Endothelial cell of umbilical vein (primary cell): ENCODE results near the gene ITPRIP. TPM values are rescaled to one million over a fixed set of nuclear protein-coding genes. Genes with fewer than 3 reads are reported as not detected.

Source experiments
- BruUV-seq: library from RNA; stranded (reverse); fragments of 400-500 nt; replicated peaks from 2 replicates; lab custom pipeline; 2021; lab: Mats Ljungman, UMichigan
- CTCF ChIA-PET: fragments of 300-600, 350-600 bp; sonication (Branson Sonifier 250); formaldehyde crosslinking; loops from one replicate; lab custom pipeline; 2021; ENCODE audit warnings: antibody characterized with exemption, inconsistent platforms; lab: Charles Lee
- POLR2A ChIA-PET: fragments of 300-600, 350-600 bp; sonication (Branson Sonifier 250); formaldehyde crosslinking; loops from one replicate; lab custom pipeline; 2021; ENCODE audit warnings: antibody characterized with exemption, inconsistent platforms; lab: Charles Lee
- DNase-seq: peaks from one replicate; pipeline ENCODE4 v3.0.0-alpha.2; 2011; ENCODE audit warnings: low read depth, low spot score
- FAIRE-seq: peaks from 2 replicates; lab custom pipeline; 2011; peaks lifted over from hg19 to GRCh38; lab: Jason Lieb, UNC
- H2AFZ ChIP-seq: 2 replicates; pipeline ENCODE4 v1.6.0; 2012; ENCODE audit warnings: low read depth, low read length, control low read depth, inconsistent platforms
- H3K27ac ChIP-seq: 2 replicates; pipeline ENCODE4 v1.5.1; 2011; ENCODE audit warnings: low read depth, mild to moderate bottlenecking, control low read depth, low read length, moderate library complexity; ENCODE audit not compliant: insufficient read depth
- H3K27me3 ChIP-seq, 2 experiments: 2 replicates each; pipeline versions ENCODE4 v1.6.0 to v1.6.1; 2011; ENCODE audit warnings: low read length in 2 of 2, mixed read lengths in 1 of 2; ENCODE audit not compliant: control insufficient read depth in 2 of 2, insufficient read depth in 2 of 2
- H3K36me3 ChIP-seq, 2 experiments: 2 replicates in 1 of 2; 3 replicates in 1 of 2; pipeline ENCODE4 v1.5.1; 2011; ENCODE audit warnings: low read length in 2 of 2, mild to moderate bottlenecking in 1 of 2, moderate library complexity in 1 of 2; ENCODE audit not compliant: control insufficient read depth in 2 of 2, insufficient read depth in 2 of 2; ENCODE audit errors: extremely low read depth in 1 of 2
- H3K4me1 ChIP-seq: 3 replicates; pipeline ENCODE4 v1.5.1; 2011; ENCODE audit warnings: mild to moderate bottlenecking, low read length; ENCODE audit not compliant: control insufficient read depth, insufficient read depth; ENCODE audit errors: extremely low read depth
- H3K4me2 ChIP-seq: 2 replicates; pipeline ENCODE4 v1.6.1; 2011; ENCODE audit warnings: low read length, control low read depth, mixed read lengths; ENCODE audit not compliant: insufficient read depth
- H3K4me3 ChIP-seq, 3 experiments: fragments of 200-600 bp in 1 of 3; sonication (generic), shearing (Covaris generic) in 1 of 3; replicated peaks in 1 of 3; 2 replicates each; pipeline ENCODE4 v1.5.1; 2011 to 2016; ENCODE audit warnings: control low read depth in 3 of 3, low read length in 3 of 3, mild to moderate bottlenecking in 2 of 3, inconsistent platforms in 1 of 3, low read depth in 1 of 3, moderate library complexity in 1 of 3; ENCODE audit not compliant: insufficient read depth in 1 of 3
- H3K79me2 ChIP-seq: 2 replicates; pipeline ENCODE4 v1.6.0; 2012; ENCODE audit warnings: low read length, inconsistent platforms; ENCODE audit not compliant: control insufficient read depth, insufficient read depth
- H3K9ac ChIP-seq: replicated peaks from 2 replicates; pipeline ENCODE3; 2011; ENCODE audit warnings: low read length, control low read depth; ENCODE audit not compliant: insufficient read depth; ENCODE audit errors: extremely low read depth
- H3K9me1 ChIP-seq: replicated peaks from 3 replicates; pipeline ENCODE4 v1.6.0; 2011; ENCODE audit warnings: mild to moderate bottlenecking, low read length; ENCODE audit not compliant: control insufficient read depth, insufficient read depth; ENCODE audit errors: extremely low read depth
- H3K9me3 ChIP-seq: replicated peaks from 2 replicates; pipeline ENCODE4 v1.5.1; 2012; ENCODE audit warnings: low read length, inconsistent platforms; ENCODE audit not compliant: control insufficient read depth, insufficient read depth
- H4K20me1 ChIP-seq: replicated peaks from 2 replicates; pipeline ENCODE3; 2011; ENCODE audit warnings: mild to moderate bottlenecking, low read length; ENCODE audit not compliant: control insufficient read depth, insufficient read depth; ENCODE audit errors: extremely low read depth
- CTCF ChIP-seq, 2 donors: IDR thresholded peaks; 1 replicate in 1 of 2; 2 replicates in 1 of 2; pipeline ENCODE4 v1.5.1; 2011; ENCODE audit warnings: low read length in 2 of 2, mild to moderate bottlenecking in 2 of 2, moderate library complexity in 2 of 2, control low read depth in 1 of 2, inconsistent platforms in 1 of 2, low read depth in 1 of 2; ENCODE audit not compliant: insufficient read depth in 1 of 2; ENCODE audit errors: extremely low read depth in 1 of 2
- EZH2 ChIP-seq: IDR thresholded peaks from 2 replicates; pipeline ENCODE4 v1.6.1; 2012; ENCODE audit warnings: borderline replicate concordance, low read depth, mild to moderate bottlenecking, moderate library complexity, low read length, inconsistent platforms; ENCODE audit not compliant: severe bottlenecking
- FOS ChIP-seq: IDR thresholded peaks from 2 replicates; pipeline ENCODE4 v1.6.1; 2011; ENCODE audit warnings: mild to moderate bottlenecking, low read length, moderate library complexity, borderline replicate concordance; ENCODE audit not compliant: insufficient read depth
- GATA2 ChIP-seq: IDR thresholded peaks from 2 replicates; pipeline ENCODE4 v1.7.0; 2011; ENCODE audit warnings: low read depth, mild to moderate bottlenecking, moderate library complexity, mixed read lengths, low read length; ENCODE audit not compliant: insufficient read length, insufficient read depth
- JUN ChIP-seq: IDR thresholded peaks from 2 replicates; pipeline ENCODE4 v1.6.1; 2011; ENCODE audit warnings: borderline replicate concordance, low read depth; ENCODE audit not compliant: insufficient read length, insufficient read depth
- MAX ChIP-seq: IDR thresholded peaks from 2 replicates; pipeline ENCODE4 v1.6.1; 2011; ENCODE audit not compliant: insufficient read depth, insufficient read length
- MYC ChIP-seq: IDR thresholded peaks from one replicate; pipeline ENCODE4 v1.6.1; 2011; ENCODE audit warnings: mild to moderate bottlenecking, low read depth, low read length
- POLR2A ChIP-seq: IDR thresholded peaks from 2 replicates; pipeline ENCODE4 v1.6.1; 2012; ENCODE audit warnings: low read depth, mild to moderate bottlenecking, control low read depth, low read length
- POLR2AphosphoS5 ChIP-seq: IDR thresholded peaks from 2 replicates; pipeline ENCODE4 v1.6.1; 2012; ENCODE audit warnings: low read depth, mild to moderate bottlenecking, control low read depth, low read length, moderate library complexity; ENCODE audit not compliant: insufficient read depth
- dilution Hi-C: fragments of 300-500 bp; cut with MboI; formaldehyde crosslinking; loops from one replicate; pipeline ENCODE4 v1.15.0; 2019; ENCODE audit warnings: low sequenced_read_pairs; ENCODE audit not compliant: extremely low pct_ligation_motif_present
- intact Hi-C: fragments of 100-400 bp; cut with micrococcal nuclease; formaldehyde crosslinking; loops from one replicate; pipeline ENCODE4 v1.10.0; 2022
- polyA plus RNA-seq, 4 experiments: library from polyadenylated mRNA; depleted of rRNA in 3 of 4; stranded (reverse) in 3 of 4; unstranded in 1 of 4; fragments of >200 nt; gene quantifications; 2 replicates each; pipeline versions ENCODE4 v1.2.1 to v1.2.3, GENCODE V29; 2011 to 2012; ENCODE audit warnings: missing spikeins in 1 of 4
- total RNA-seq: library from RNA; stranded (reverse); gene quantifications from 2 replicates; pipeline ENCODE4 v1.2.3, GENCODE V29; 2021

The ITPRIP gene
- total and polyA plus RNA-seq, 2 donors (not counting 3 experiments of a cell fraction or from before 2014, with no cell fraction given) = 31.4 to 33.2 TPM

GRCh38 chr10:104303594-104304355, 34.5 kb downstream of the ITPRIP start:
- ChIA-PET CTCF (interaction anchor here (1.4 to 5.8 kb wide), 4 partner anchors 10 to 50 kb away, joined by 4 to 107 read pairs (median 56); partner anchors contain the start of gene CFAP58), POLR2A (interaction anchor here (1.0 kb wide), 1 partner anchor 35 kb away, joined by 3 read pairs; the partner anchor contains the start of gene ITPRIP)
- Histone ChIP-seq H2AFZ (no peak overlapping the region), H3K79me2 (no peaks in the 10 kb centered on the region), H3K4me1 (peaks cover 30% of the 10 kb centered on the region), H3K4me3 (no peak overlapping the region), H3K9ac (no peak overlapping the region), H3K36me3 (no peaks in the 10 kb centered on the region), H3K4me2 (no peak overlapping the region), H3K27ac (no peak overlapping the region), H3K27me3 (no peaks in the 10 kb centered on the region), H4K20me1 (no peaks in the 10 kb centered on the region), H3K9me3 (no peaks in the 10 kb centered on the region), H3K9me1 (no peaks in the 10 kb centered on the region)
- intact Hi-C loops = no loop called here
- BruUV-seq = no TSS peak
- DNase-seq (no peak), FAIRE-seq (no peak)
- no peak for TF ChIP-seq POLR2A
- TF ChIP-seq FOS = no peak
- no peak for TF ChIP-seq MYC
- no peak for TF ChIP-seq EZH2
- TF ChIP-seq GATA2 = no peak
- no peak for TF ChIP-seq JUN
- no peak for TF ChIP-seq CTCF (IDR thresholded peaks at IDR 0.05; ENCODE audit: extremely low read depth in 1 of 2, insufficient read depth in 1 of 2, low read depth in 1 of 2, low read length in 2 of 2)
- TF ChIP-seq POLR2AphosphoS5 = no peak
- no peak for TF ChIP-seq MAX
- dilution Hi-C loops = no loop called here
